GM21390 (cell line): Measurements from ENCODE around the gene TXNL1.
"Not testable (repeated sequence)": the region's sequence is repeated elsewhere in the genome, so short reads cannot be mapped to it uniquely, and the experiment has no call there.

Source experiments
- ATAC-seq: cut with Tn5 transposase; IDR thresholded peaks from one replicate; pipeline ENCODE4 v1.9.1; 2021; ENCODE audit not compliant: unreplicated experiment

The TXNL1 gene

DNA sequence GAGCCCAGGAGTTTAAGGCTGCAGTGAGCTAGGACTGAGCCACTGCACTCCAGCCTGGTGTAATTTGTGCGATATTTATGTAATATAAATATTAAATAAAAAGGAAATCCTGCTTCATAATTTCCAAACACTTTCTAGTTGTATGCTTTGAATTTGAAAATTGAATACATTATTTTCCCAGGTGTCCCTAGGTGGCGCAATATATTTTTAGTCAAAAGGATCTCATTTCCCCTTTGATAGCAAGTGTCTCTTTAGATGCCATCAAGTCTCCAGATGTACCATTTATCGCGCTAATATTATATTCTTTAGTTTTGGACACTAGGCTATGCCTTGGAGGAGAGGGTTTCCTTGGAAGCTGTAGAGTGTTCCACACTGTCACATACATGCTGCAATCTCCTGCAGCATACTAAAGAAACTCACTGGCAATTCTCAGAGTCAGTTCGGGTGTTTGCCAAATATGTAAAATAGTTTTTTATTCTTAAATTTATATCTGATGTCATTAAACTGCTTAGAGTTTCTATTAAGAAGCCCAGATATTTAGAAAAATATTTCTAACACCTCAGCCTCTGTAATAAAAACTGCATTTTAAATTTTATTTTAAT is 7.1 kb upstream of the TXNL1 start:
- ATAC-seq: no peak

DNA sequence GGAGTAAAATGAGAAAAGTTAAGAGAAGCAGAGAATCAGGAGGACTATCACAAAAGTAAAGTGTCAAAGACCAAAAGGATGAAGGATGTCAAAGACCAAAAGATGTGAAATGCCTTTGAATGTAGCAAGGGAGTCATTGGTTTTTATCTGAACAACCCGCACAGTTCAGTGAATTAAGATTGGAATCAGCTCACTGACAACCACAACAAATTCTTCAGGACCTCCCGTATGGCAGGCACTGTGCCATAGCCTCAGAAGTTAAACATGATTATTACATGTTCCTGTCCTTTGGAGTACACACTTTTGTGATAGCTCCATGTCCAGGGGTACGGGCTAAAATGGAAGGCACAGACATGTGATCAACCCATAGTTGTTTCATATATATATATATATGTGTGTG is 5.0 kb upstream of the TXNL1 start:
- ATAC-seq: no peak

DNA sequence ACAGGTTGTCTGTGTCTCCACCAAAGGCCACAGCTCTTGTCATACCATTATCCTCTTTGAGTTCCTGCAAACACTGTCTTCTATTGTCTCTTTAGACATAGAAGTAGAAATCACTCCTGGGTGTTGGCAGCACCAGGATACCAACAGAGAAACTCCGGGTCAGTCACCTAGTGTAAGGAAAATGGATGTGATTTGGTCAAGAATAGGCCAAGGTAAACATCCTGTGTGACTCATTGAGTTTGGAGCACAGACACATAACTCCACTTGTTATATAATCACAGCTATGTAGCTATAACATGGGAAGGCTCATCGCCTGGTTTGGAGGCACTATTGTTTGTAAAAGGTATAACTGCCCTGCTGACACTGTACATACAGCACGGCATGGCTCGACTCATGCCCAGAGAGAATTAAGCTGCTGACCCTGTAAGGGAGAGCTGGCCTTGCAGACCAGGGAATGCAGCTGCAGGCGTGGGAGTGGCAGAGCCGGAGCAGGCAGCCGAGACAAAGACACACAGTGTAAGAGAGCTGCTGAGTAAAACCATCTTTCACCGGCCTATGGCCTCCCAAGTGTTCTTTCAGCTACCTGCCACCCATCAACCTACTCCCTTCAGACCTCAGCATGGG is 3.4 kb upstream of the TXNL1 start:
- no peak for ATAC-seq

DNA sequence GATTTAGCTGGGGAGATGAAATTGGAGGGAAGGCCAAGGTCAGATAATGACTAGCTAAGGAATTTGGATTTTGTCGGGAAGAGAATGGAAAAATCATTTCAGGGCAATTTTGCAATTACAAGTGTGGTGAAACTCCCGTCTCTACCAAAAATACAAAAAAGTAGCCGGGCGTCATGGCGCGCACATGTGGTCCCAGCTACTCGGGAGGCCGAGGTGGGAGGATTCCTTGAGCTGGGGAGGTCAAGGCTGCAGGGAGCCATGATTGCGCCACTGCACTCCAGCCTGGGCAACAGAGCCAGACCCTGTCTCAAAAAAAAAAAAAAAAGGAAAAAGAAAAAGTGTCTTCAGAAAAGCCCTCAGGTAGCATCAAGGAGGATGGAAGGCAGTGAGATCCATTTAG is 1.2 kb upstream of the TXNL1 start:
- ATAC-seq: no peak

DNA sequence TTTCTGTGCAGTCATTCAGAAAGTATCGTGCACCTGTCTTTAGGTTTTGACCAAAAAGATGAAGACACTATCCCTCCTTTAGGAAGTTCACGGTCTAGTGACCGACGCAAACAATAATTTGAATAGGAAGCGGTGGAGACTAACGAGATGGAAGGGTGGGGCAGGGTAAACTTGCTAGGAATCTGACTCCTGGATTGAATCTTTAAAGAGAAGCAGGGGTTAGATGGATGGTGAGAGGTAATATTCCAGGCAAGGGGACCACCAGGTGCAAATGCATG is 651 bp upstream of the TXNL1 start:
- no peak for ATAC-seq

DNA sequence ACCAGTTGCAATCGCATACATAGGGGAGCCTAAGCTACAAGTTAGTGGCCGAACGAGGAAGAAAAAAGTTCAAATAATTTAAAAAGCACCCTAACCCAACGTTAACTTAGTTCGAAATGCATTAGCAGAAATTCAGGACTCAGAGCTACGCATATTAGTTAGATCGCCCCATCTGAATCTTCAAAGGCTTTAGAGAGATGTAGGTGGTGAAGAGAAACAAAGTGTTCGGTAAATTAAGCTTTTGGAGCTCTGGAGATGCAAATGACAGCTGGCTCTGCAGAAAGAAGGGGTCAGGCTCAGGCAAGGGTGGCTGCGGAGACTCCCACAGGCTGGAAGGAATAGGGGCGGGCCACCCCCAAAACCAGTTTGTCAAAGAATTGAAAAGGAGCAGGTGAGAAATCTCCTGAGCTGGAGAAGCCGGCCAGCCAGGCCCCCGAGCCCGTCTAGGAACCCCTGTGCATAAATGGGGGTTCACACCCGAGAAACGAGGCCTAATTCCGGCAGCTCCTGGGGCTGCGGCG is 621 bp downstream of the TXNL1 start:
- ATAC-seq: peak; percentile 18

DNA sequence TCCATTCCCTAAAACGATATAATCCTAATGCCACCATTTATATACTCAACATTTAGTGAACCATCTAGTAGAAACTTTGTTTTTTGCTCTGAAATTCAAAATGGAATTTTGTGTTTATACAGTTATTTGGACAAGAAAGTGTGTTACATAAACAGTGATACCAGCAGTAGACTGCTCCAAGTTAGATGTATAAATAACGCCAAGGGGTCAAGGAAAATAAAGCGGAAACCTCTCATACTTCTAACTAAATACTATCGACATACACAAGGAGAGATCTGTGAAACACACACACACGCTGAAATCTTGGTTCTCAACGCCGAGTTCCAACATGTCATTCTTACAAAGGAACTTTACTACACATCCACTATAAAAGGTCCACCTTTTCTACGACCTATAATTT is 1.2 kb downstream of the TXNL1 start:
- ATAC-seq: no peak

DNA sequence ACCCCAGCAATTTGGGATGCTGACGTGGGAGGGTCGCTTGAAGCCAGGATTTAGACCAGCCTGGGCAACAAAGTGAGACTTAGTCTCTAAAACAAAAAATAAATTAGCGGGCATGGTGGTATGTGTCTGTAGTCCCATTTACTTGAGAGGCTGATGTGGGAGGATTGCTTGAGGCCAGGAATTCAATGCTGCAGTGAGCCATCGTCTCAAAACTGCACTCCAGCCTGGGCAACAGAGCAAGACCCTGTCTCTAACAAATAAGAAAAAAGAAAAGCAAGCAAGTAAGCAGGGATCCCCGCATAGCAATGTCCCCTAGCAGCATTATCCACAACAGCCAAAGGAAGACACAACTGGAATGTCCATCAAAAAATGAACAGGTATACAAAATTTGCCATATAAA is 3.4 kb downstream of the TXNL1 start:
- no peak for ATAC-seq

DNA sequence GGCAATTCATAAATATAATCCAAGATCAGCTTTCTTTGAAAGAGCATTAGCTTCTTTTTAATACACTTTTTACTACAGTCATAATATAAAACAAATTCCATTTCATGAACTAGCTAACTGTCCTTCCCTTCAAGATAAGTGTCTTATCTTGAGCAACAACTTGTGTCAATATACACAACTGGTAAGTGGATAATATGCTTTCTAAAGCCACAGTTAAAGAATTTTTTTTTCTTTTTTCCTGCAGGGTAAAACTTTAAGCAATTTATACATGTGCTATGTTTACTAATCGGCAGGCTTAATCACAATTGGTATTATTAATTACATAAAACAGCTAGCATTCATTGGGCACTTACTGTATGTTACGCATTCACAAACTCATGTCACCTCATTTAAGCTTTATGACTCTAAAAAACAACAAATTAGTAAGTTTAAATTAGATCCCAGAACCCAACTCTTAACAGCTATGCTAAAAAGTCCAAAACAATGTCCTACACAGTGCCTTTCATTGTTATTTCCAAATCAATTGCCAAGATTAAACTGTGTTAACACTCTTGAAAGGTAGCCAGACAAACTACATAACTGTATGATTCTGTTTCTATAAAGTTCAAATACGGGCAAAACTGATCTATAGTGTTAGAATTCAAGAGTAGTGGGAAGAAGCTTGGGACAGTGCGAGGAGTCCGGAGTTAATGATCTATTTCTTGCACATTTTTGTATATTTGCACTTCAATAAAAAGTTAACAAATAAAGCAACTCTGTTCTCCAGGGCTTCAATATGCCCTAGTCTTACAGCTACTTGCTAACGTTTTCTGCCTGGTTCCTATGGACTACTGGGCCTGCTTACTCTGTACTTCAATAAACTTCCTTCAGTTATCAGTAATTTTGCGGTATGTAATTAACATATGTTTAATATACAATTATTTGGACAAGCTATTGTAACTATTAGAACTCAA is 6.0 kb downstream of the TXNL1 start:
- ATAC-seq: no peak

DNA sequence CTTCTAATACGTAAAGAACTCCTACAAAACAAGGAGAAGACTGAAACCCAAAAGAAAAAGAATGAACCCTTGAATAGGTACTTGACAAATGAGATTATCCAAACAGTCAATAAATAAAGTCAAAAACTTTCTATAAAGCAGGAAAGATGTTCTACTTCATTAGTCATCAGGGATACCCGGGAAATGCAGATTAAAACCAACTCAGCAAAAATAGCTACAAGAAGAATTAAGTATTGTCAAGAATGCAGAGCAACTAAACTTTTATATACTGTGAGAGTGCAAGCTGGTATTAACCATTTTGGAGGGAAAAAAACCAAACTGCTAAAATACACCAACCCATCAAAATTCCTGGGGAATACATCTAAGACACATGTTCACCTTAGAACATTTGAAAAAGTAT is 10.4 kb downstream of the TXNL1 start:
- ATAC-seq: no peak

DNA sequence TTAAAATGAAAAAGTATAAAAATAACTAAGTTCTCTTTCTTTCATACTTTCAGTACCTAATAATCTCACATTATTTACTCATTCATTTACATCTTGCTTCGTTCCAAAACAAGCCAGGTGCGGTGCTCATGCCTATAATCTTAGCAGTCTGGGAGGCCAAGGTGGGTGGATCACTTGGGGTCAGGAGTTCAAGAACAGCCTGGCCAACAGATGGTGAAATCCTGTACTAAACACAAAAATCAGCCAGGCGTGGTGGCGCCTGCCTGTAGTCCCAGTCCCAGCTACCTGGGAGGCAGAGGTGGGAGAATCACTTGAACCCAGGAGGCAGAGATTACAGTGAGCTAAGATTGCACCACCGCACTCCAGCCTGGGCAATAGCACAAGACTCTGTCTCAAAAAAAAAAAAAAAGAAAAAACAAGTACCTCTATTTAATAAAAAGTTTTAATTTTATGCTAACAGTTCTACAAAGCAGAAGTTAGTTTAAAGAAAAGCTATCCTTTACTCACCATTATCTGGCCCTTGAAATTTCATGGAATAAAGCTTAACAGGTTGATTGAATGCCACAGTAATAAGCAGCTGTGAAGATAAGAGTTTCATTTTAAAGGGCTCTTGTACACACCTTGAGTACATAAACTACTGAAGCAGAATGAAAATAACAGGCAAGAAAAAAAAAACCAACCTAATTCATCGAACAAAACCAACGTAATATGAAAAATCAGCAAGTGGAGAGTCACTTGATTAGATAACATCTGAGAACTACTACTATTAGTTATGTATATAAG is 22.5 kb downstream of the TXNL1 start:
- no peak for ATAC-seq

DNA sequence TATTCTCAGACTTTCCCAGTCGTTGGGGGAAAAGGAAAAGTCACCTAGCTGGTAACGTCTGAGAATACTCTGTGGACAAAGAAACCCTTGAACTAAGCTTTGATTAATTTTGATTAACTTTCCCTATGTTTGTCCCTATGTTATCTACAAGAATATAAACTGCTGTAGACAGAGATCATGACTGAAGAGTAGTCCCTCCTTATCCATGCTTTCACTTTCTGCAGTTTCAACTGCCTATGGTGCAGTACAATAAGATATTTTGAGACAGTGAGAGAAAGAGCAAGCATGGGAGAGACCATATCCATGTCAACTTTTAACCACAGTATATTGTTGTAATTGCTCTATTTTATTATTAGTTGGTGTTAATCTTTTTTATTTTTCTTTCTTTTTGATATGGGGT is 31.8 kb downstream of the TXNL1 start:
- ATAC-seq: no peak

DNA sequence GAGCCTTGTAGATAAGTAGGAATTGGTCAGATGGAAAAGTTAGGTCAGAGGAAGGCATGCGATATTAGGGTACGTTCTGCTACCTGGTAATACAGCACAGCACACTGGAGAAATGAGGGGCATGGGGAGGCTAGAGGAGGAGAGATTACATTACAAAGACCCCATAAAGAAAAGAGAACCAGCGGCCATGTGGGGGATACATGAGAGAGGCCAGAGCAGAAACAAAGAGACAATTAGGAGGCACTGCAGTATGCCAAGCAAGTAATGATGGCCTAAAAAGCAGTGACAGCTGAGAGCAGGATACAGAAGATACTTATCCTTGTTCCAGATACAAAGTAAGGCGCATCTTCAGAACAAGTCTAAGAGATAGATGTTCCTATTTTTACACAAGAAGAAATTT is 40.0 kb downstream of the TXNL1 start:
- ATAC-seq: no peak

DNA sequence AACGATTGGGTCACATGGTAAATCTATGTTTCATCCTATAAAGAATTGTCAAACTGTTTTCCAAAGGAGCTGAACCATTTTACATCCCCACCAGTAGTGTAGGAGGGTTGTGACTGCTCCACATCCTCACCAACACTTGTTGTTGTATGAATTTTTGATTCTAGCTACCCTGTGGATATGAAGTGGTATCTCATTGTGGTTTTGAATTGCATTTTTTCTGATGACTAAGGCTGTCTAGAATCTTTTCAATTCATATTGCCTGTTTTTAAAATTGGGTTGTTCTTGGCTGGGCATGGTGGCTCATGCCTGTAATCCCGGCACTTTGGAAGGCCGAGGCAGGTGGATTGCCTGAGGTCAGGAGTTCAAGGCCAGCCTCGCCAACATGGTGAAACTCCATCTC is 44.5 kb downstream of the TXNL1 start:
- no peak for ATAC-seq

DNA sequence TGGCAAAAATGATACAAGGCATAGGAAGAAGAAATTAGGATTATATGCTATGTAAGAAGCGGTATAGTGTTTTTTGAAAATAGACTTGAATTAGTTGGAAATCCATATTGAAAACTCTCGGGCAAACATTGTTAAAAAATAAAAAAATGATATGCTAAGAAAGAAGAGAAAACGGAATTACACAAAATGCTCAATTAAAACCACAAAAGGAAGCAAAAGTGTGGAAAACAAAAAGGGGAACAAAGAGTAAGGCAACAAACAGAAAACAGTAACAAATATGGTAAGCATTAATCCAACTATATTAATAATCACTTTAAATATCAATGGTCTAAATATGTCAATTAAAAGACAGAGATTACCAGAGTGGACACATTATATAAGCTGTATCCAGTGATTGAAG is 58.4 kb downstream of the TXNL1 start:
- ATAC-seq: no peak

DNA sequence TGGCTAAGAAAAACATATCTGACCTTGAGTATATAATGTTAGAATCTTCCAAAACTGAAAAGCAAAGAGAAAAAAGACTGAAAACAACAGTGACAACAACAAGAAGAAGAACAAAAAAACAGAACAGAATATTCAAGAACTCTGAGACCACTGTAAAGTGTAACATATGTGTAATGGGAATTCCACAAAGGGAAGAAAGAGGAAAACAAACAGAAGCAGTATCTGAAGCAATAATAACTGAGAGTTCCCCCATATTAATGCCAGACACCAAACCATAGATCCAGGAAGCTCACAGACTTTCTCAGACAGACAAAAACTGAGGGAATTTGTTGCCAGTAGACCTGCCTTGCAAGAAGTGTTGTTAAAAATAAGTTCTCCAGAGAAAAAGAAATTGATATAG is 58.9 kb downstream of the TXNL1 start:
- no peak for ATAC-seq

DNA sequence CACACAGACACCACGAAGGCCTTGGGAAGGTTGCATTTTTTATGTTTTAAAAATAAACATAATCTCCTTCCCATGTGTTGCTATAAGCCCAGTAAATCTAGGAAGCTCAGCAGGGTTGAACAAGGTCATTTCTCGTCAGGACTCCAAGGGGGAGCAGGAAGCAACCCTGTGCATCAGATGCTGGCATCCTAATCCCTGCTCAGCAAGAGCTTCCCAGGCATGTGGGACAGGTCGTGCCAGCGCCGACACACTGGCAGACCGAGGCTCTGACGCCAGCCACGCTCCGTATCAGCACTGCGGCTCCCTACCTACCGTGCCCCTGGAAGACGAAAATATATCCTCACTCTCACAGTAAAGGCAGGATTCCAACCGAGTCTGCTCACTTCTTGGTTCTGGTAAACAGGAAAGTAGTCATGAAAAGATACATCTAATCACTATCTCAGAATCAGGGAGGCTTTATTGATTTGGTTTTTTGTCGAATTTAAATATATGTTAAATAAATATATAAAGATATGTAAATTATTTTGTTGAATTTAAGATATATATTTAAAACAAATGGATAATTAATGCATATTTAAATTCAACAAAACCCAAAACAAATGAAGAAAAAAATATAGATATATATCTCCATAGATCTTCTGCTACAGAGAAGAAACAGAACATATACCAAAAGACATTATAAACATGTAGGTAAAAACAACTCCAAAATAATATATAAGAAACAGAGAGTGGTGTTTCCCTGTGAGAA is 61.4 kb downstream of the TXNL1 start:
- ATAC-seq: no peak

DNA sequence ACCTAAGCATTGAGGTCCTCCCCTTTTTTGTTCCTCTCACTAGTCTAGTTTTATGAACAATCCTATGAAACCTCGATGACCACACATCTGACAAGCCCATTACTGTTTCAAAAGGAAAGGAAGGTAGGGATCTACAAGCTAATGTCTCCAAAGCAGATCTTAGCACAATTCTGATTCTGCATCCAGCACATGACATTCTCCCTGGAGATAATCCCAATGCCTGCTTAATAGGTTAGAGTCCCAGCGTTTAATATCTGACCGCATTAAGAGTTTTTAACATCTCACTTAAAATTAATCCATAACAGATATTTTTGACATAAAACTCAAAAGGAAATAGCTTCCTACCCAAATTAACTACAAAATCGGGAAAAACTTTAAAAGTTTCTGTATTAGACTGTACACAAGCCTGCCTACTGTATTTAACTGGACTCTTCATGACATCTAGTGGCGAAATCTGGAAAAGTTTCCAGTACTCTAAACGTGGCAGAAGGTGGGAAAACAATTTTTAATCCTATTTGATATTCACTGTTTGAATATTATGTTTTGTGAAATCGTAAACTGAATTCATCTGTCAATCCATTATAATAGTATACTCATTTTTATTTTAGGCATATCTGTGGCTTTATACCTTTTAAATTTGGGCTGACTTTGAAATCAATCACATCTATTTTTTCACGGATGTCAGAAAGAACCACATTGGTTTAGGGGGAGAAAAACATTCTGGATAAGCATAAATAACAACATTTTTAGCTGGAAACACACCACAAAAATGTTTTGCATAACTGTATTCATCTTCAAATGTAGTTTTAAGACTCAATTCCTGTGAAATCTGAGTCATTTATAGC is 62.4 kb downstream of the TXNL1 start:
- ATAC-seq: peak; percentile 74

DNA sequence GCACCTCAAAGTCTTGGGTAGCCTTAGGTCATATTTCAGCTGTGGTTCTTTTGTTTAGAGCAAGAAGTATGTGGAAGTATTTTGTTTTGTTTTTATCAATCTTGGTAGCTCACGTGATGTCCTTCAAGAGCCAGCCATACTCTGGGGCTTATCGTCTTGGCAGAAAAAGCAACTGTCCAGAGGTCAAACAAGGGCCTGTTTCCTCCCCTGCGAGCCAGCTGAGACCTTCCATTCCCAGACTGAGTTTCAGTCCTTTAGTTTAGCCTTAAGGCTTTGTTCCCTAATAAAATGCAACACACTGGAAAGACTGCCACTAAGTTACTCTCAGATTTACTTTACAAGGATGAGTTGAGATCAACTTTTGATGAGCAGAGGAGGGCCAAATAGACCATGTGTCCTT is 63.5 kb downstream of the TXNL1 start:
- ATAC-seq: no peak

DNA sequence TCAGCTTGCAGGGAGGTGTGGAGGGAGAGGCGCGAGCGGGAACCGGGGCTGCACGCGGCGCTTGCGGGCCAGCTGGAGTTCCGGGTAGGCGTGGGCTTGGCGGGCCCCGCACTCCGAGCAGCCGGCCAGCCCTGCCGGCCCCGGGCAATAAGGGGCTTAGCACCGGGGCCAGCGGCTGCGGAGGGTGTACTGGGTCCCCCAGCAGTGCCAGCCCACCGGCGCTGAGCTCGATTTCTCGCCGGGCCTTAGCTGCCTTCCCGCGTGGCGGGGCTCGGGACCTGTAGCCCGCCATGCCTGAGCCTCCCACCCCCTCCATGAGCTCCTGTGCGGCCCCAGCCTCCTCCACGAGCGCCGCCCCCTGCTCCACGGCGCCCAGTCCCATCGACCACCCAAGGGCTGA is 66.1 kb downstream of the TXNL1 start:
- ATAC-seq: not testable (repeated sequence)
